Fibroblast of skin of scalp (primary cell): ENCODE data around the gene ENPP5.
"Not testable (repeated sequence)": the region's sequence is repeated elsewhere in the genome, so short reads cannot be mapped to it uniquely, and the experiment has no call there.

Experiments
- DNase-seq: peaks from one replicate; pipeline ENCODE4 v3.0.0-alpha.2; 2013

The ENPP5 gene

DNA sequence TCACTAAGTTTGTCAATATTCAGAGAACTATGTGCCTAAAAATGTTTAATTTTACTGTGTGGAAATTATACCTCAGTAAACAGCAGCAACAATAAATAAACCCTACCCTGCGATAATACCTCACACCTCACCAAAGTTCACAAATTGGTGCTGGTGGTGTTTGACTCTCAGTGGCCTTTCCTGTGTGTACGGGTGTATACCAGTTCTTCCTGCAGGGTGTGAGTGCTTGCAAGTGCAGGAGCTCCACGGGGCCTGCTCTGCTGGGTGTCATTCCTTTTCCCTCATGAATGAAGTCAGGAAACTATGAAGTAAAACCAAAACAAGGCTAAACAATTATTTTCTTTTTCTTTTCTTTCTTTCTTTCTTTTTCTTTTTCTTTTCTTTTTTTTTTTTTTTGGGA, 4.1 kb upstream of the ENPP5 start:
- no peak for DNase-seq

DNA sequence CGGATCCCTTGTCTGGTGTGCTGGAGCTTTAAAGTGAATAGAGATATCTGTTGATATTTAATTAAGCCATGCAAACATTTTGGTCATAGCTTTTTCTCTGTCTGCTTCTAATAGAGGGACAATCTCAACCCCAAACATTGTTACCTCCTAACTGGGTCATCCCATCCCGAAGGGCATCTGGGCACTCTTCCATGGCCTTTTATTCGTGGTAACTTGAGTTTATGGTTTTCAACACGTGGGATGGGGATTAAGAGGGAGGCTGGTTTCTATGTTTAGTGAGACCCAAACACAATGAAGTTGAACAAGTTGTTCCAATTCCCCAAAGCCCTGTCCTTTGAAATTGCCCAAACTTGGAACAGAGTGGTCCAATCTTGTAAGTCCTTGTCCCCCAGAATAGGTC, 1.4 kb upstream of the ENPP5 start:
- no peak for DNase-seq

DNA sequence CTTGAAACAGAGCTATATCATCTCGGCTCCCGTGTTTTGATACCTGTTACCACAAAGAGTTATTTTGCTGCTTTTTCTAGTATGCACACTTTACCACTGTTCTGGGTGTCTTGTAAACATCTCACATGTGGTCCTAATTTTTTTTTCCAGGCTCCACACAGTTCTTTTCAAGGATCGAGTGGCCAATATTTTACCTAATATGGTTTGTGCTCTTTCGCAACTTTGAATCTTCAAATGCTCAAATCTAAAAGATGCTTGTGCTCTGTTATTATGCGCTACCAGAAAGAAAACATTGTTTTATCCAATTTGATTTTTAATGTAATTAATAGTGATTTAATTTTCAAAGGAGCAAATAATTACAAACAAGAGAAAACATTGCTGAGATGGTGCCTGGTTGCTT, 10.7 kb downstream of the ENPP5 start:
- no peak for DNase-seq

DNA sequence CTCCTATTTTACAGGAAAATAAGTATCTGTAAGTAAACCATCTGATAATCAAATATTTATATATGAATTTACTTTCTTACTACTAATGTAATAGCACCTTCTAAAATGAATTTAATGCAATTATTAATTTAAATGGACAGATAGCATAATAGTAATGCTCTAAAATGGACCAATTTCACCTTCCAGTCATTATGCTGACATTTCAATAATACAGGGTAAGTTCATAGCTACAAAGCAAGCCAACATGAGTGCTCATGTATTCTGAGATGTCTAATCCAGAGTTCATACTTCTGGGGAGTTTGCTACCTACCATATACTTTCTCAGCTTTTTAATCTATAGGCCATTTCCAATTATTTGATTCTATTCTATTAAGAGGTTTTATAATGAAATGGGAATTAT, 11.6 kb downstream of the ENPP5 start:
- DNase-seq: no peak

DNA sequence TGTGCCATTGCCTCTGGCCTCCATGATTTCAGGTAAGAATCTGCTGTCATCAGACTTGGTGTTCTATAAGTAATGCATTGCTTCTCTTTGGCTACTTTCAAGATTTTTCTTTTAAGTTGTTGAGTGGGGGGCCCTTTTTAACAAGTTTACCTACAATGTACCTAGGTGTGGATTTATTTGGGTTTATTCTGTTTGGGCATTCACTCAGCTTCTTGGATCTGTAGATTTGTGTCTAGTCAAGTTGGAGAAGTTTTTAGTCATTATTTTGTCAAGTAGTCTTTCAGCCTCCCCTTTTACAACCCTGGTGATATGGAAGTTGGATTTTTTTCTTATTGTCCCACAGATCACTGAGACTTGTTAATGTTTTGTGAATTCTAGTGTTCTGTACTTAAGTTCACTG, 14.1 kb downstream of the ENPP5 start:
- DNase-seq: no peak

DNA sequence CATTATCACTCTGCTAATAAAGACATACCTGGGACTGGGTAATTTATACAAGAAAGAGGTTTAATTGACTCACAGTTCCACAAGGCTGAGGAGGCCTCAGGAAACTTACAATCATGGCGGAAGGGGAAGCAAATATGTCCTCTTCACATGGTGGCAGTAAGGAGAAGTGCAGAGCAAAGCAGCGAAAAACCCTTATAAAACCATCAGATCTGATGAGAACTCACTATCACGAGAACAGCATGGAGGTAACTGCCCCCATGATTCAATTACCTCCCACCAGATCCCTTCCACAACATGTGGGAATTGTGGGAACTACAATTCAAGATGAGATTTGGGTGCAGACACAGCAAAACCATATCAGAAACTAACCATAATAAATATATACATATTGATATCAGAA, 21.7 kb downstream of the ENPP5 start:
- DNase-seq: not testable (repeated sequence)

DNA sequence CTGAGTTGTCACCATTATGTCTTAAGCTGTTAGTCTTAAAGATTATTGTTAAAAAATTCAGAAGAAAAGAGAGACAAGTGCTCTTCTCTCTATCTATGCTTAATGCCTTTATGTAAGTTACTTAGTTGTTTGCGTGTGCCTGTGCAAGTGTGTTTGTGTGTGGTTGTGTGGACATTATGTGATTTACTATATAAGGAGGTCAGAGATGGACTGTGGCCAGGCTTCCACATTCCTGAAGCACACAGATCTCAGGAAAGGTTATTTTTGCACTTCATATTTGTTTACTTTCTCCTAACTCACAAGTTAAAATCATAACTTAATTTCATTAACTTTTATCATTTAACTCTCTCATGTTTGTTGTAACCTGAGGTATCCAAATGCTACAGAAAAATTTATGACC, 26.5 kb downstream of the ENPP5 start:
- no peak for DNase-seq

DNA sequence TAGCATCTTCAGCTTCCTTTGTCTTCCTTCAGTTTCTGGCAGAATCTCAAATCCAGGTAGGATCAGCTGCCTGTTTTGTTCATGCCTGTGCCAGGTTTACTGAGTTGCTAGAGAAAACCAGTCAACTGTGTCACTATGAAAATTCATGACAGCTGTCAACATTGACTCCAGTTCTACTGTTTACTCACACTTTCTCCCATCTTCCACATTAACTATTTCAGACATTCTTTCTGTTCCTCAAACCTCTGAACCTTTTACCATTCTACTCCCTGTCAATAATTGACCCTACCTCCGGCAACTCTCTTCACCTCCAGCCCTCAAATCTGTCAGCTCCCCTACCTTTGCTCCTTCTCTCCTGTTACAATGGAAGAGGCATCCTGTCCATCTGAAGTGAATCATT, 32.5 kb downstream of the ENPP5 start:
- DNase-seq: no peak

DNA sequence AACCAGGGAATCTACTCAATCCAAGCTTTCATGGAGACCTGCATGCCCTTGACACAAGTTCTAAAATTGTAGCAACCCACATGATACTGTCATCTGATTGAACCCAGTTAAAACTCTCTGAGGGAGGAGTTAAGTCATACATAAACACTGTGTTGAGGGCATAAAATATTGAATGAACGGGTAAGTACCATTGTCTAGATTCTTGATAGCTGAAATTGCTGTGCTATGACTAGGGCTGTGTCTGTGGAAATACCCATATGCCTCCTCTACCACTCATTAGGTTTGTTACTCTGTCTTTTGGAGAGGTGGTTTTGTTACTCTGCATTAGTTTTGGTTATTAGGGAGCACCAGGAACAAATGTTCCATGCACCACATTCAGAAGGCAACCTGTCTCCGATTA, 33.4 kb downstream of the ENPP5 start:
- DNase-seq: no peak

DNA sequence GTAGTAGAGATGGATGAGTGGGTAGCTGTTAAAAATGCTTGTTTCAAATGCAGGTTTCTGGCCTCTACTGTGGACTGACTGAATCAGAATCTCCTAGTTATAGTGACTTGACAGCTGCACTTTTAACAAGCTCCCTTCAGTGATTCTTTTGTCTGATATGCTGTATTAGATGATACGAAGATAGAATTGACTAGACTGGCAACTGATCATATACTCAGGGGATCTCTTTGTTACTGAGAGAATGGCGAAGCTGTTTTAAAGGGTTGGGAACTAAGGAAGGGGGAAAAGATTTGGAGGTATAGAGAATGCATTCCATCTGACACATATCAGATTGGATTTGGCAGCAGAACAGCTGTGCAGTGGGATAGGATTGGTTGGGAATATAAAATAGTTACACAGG, 33.9 kb downstream of the ENPP5 start:
- DNase-seq: no peak

DNA sequence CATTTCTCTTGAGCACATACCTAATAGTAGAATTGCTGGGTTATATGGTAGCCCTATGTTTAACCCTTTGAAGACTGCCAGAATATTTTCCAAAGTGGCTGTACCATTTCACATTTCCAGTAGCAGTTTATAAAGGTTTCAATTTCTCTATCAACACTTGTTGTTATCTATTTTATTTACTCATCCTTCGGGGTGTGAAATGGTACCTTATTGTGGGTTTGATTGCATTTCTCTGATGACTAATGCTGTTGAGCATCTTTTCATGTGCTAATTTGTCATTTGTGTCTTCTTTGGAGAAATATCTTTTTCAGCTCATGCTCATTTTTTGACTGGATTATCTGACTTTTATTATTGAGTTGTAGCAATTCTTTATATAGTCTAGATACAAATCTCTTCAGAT, 35.6 kb downstream of the ENPP5 start:
- DNase-seq: no peak

DNA sequence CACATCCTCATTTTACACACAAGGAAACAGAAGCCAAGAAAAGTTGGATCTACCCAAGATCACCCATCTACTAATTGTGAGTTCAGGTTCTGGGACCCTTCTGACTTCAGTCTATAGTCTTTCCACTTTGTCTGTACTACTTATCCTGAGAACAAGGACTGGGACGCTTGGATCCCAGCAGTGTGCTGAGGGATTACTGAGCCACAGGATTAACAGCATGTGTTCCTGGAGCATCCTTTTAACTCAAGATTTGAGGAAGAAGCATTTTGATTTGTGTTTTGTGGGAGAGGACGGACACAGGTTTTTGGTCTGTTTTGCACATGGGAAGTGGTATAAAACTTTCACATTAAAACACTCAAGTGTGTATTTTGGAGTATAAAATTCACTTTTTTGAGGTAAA, 36.6 kb downstream of the ENPP5 start:
- DNase-seq: no peak

DNA sequence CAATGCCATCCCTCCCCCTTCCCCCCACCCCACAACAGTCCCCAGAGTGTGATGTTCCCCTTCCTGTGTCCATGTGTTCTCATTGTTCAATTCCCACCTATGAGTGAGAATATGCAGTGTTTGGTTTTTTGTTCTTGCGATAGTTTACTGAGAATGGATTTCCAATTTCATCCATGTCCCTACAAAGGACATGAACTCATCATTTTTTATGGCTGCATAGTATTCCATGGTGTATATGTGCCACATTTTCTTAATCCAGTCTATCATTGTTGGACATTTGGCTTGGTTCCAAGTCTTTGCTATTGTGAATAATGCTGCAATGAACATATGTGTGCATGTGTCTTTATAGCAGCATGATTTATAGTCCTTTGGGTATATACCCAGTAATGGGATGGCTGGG, 39.5 kb downstream of the ENPP5 start:
- DNase-seq: not testable (repeated sequence)

DNA sequence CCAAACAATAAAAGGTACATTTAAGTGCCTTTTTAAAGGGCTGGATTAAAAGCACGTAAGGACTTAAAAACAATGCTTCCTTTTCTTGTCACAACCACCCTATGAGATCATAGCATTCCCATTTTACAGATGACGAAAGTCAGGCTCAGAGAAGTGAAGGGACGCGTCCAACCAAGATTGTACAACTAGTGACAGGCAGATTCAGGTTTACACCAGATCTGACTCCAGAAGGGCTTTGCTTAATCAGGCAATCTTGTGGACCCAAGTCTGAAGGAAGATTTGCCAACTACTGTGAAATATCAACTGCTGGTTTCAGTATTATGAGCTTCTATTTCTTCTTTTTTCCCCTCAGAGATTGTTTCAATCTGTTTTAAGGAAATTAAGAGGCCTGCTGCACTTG, 40.1 kb downstream of the ENPP5 start:
- no peak for DNase-seq

DNA sequence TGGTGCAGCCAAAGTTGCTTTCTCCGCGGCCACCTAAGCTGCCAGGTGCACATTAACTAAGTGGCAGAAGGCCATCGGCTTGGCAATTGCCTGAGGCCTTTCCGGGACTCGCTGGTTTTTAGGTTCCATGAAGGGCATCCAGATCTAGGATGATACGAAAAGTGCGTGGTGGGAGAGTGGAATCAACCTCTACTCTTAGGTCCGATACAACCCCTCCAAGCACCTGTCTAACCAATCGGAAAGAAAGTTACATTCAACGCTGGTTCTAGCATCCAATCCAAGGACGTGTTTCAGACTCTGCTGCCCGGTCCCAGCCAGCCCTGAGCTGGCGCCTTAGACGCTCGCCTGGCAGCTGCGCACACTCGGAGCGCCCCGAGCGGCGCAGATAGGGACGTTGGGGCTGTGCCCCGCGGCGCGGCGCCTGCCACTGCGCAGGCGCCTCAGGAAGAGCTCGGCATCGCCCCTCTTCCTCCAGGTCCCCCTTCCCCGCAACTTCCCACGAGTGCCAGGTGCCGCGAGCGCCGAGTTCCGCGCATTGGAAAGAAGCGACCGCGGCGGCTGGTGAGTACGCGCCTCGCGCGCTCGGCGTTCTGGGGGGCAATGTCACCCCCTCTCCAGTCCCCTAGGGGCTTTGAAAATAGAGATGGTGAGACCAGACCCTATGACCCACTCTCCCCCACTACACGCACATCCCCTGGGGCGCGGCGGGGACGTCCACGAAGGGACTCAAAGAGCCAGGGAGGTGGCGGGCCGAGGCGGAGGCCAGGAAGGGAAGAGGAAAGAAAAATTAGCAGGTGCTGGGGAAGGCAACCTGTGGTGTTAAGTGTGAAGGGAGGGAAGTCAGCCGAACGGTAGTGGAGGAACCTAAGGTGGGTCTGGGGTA, 40.9 kb downstream of the ENPP5 start, which contains the start of gene ENPP4:
TSS of gene ENPP4 (plus strand) at position 361 of the 883 bp plus-strand sequence. CDS start 9,595 bp downstream, outside the sequence.
- DNase-seq: peak; percentile 50

DNA sequence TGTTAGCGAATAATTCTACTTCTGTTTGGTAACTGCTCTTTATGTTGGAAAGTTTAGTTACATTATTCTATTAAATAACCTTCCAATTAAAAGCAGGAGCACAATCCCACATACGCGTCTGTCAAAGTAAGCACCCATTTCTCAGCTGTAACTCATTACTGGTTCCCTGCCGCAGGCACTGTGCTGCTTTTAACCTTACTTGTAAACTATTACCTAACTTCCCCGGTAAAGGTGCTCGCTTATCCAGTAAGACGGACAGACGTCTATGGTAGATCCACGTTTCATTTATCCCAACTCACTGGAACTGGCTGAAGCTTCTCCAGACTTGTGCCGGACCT, 41.5 kb downstream of the ENPP5 start:
- DNase-seq: no peak

DNA sequence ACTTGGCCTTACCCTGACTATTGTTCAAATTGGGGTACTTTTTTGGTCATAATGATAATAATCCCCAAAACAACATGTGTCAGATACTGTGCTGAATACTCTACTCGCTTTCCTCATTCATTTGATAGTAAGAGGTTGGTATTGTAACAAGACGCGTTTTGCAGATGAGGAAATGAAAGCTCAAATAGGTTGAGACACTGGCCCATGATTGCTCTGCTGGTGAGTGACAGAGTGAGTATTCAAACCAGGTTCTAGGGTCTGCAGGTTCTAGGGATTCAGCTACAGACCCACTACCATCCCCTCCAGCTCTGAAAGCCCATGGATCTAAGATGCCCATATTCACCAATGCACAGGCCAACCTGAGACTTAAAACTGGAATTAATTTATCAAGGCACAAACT, 42.3 kb downstream of the ENPP5 start:
- DNase-seq: no peak

DNA sequence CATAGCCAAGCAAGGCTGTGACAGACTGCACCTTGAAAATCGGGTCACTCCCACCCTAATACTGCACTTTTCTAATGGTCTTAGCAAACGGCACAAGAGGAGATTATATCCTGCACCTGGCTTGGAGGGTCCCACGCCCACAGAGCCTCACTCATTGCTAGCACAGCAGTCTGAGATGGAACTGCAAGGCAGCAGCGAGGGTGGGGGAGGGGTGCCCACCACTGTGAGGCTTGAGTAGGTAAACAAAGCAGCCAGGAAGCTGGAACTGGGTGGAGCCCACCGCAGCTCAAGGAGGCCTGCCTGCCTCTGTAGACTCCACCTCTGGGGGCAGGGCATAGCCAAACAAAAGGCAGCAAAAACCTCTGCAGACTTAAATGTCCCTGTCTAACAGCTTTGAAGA, 51.1 kb downstream of the ENPP5 start:
- not testable (repeated sequence) for DNase-seq

DNA sequence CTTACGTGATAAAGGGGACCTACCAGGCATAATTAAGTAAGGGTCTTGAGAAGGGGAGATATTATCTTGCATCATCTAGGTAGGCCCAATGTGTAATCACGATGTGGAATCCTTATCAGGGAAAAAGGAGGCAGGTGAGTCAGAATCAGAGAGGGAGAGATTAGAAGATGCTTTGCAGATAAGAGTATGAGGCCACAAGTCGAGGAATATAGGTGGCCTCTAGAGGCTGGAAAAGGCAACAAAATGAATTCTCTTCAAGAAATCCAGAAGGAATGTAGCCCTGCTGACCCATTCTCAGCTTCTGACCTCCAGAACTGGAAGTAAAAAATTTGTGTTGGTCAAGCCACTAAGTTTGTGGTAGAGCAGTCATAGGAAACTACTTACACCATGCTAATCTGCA, 51.9 kb downstream of the ENPP5 start:
- DNase-seq: no peak

DNA sequence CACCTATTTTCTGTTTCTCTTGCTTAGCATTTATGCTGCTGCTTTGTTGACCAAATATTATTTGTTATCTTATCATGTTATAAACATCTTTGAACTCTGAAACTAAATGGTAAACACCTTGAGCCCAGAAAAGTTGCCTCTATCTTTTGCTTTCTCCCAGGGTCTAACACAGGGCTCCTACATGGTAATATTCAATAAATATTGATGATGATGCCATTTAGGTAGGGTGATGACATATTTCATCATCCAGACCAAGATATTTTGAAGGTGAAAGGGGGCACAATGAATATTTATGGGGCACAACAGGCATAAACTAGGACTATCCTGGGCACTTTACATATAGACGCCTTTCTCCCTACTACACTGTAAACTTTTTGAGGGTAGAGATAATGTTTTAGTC, 52.6 kb downstream of the ENPP5 start:
- no peak for DNase-seq

DNA sequence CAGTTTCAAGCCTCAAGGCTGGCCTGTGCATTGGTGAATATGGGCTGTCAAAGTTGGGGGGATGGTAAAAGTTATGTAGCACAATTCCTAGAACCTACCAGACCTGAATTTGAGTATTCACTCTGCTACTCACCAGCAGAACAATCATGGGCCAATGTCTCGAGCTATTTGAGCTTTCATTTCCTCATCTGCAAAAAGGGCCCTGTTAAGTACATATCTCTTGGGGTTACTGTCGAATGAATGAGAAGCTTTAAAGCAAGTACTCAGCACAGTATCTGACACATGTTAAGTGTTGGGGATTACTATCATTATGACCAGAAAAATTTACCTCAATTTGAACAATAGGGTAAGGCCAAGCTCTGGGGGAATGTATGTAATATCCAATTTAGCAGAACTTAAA, 54.5 kb downstream of the ENPP5 start:
- DNase-seq: no peak

DNA sequence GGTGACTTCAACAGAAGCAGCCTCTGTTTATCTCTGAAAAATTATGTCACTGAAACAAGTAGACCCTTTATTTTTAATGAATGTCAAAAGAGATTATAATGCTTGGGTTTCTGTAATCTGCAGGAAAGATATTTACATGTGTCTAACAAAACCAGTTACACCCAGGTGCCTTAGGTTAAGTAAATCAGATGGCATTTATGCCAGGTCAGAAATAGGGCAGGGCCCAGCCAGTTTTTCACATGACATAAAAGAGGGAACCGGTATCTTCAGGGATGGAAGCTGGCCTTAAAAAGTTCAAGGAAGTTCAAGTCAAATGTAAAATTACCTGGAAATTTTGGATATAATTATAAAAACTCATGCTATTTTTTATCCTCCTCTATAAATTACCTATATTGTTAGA, 55.1 kb downstream of the ENPP5 start:
- DNase-seq: no peak

DNA sequence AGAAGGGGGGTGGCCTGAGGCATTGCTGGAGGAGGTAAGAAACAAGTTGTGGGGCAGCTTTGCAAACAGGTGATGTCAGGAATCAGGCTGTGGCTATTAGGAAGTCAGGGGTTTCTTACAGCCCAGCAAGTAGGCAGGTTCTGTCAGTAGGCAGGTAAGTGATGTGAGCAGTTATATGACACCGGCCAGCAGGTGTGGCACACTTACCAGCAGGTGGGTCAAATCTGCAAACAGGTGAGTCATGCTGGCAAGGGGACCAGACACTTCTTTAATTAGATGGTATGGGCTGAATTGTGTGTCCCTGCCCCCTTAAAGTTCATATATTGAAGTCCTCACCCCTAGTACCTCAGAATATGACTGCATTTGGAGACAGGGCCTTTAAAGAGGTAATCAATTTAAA, 57.4 kb downstream of the ENPP5 start:
- no peak for DNase-seq
